ENCODE data around the gene LEP.
"Not testable (repeated sequence)": the region's sequence is repeated elsewhere in the genome, so short reads cannot be mapped to it uniquely, and the experiment has no call there.

The LEP gene

GRCh38 chr7:128270826-128271272, 29.8 kb downstream of the LEP start:
- Histone ChIP-seq H3K4me1 (ENCODE audit: control insufficient read depth, insufficient read depth, low read length) (peaks cover 16% of the 10 kb centered on the region), H3K4me3 (ENCODE audit: insufficient read depth, low read depth, low read length) (no peak overlapping the region), H3K27ac (ENCODE audit: insufficient read depth, low read depth, low read length, poor library complexity, severe bottlenecking) (no peak overlapping the region), H3K36me3 (ENCODE audit: control insufficient read depth, insufficient read depth, low read length) (no peaks in the 10 kb centered on the region), H3K9me3 (ENCODE audit: control insufficient read depth, low read length) (no peaks in the 10 kb centered on the region), H3K27me3 (ENCODE audit: control insufficient read depth, insufficient read depth, low read length, poor library complexity, severe bottlenecking) (no peaks in the 10 kb centered on the region)
- WGBS, 2 experiments = 93 to 94% methylated on average over 31 of the region's 31 CpGs

DNA sequence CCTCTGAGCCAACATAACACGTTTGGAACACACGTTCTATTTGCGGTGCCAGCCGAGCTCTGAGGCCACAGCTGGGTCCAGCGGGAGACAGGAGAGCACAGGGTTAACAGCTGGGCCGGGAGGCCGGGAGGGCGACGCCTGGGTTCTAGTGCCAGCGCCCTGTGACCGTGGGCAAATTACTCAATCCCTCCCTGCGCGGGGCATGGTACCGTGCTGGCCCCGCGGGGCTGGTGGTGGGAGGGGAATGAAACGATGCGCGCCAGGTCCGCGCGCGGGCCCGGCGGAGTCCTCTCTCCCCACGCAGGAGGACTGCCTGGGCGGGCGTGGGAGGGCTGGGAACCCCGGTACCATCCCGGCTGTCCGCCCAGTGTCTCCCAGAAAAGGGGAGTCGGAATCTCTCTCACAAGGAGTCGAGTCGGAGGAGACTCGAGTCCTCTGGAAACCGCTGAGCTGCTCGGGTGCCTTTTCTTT, 30.4 kb downstream of the LEP start:
- H3K27me3 ChIP-seq (ENCODE audit: control insufficient read depth, insufficient read depth, low read length, poor library complexity, severe bottlenecking) = no peaks in the 10 kb centered on the region
- peaks cover 16% of the 10 kb centered on the region for H3K4me1 ChIP-seq (ENCODE audit: control insufficient read depth, insufficient read depth, low read length)
- H3K9me3 ChIP-seq (ENCODE audit: control insufficient read depth, low read length) = no peaks in the 10 kb centered on the region
- 95% methylated on average over 37 of the region's 37 CpGs for WGBS, 2 experiments
- H3K36me3 ChIP-seq (ENCODE audit: control insufficient read depth, insufficient read depth, low read length) = no peaks in the 10 kb centered on the region
- H3K4me3 ChIP-seq (ENCODE audit: insufficient read depth, low read depth, low read length) = no peak overlapping the region
- H3K27ac ChIP-seq (ENCODE audit: insufficient read depth, low read depth, low read length, poor library complexity, severe bottlenecking) = no peak overlapping the region

- no peaks in the 10 kb centered on the region for H3K27me3 ChIP-seq (ENCODE audit: control insufficient read depth, insufficient read depth, low read length, poor library complexity, severe bottlenecking)
- H3K36me3 ChIP-seq (ENCODE audit: control insufficient read depth, insufficient read depth, low read length) = no peaks in the 10 kb centered on the region
- no peak overlapping the region for H3K27ac ChIP-seq (ENCODE audit: insufficient read depth, low read depth, low read length, poor library complexity, severe bottlenecking)
- peaks cover 14% of the 10 kb centered on the region for H3K4me1 ChIP-seq (ENCODE audit: control insufficient read depth, insufficient read depth, low read length)
- H3K4me3 ChIP-seq (ENCODE audit: insufficient read depth, low read depth, low read length) = no peak overlapping the region
- H3K9me3 ChIP-seq (ENCODE audit: control insufficient read depth, low read length) = no peaks in the 10 kb centered on the region
- 93 to 95% methylated on average over 30 of the region's 30 CpGs for WGBS, 2 experiments
Observed at GRCh38 chr7:128271942-128272481, 30.9 kb downstream of the LEP start.

DNA sequence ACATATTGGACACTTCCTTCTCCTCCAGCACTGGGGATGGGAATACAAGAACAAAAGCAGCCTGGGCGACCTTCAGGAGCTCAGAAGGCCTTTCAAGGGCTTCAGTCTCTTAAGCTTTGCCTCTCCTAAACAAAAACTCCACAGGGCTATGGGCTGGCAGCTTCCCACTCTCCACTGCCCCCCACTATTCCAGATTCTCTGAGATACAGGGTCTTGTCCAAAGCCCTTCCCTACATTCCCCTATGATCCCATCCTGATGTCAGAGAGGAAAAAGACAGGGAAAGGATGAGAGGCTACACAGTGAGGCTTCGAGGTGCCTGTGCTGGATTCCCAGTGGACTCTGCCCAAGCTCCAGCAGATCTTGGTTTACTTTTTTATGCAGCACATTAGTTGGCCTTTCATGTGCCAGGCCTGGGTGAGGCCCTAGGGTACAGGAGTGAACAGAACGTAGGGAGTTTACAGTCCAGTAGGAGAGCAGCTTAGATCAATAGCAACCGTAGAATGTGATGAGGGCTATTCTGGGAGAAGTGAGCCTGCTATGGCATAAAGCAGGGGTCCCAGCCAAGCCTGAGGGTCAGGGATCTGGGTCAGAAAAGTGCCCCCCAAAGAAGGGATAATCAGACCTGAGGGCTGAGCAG, 33.3 kb downstream of the LEP start:
- Histone ChIP-seq H3K36me3 (ENCODE audit: control insufficient read depth, insufficient read depth, low read length) (no peaks in the 10 kb centered on the region), H3K27me3 (ENCODE audit: control insufficient read depth, insufficient read depth, low read length, poor library complexity, severe bottlenecking) (no peaks in the 10 kb centered on the region), H3K4me3 (ENCODE audit: insufficient read depth, low read depth, low read length) (no peak overlapping the region), H3K27ac (ENCODE audit: insufficient read depth, low read depth, low read length, poor library complexity, severe bottlenecking) (no peak overlapping the region), H3K4me1 (ENCODE audit: control insufficient read depth, insufficient read depth, low read length) (peaks cover 4% of the 10 kb centered on the region), H3K9me3 (ENCODE audit: control insufficient read depth, low read length) (no peaks in the 10 kb centered on the region)
- WGBS, 2 experiments = 85 to 89% methylated on average over 4 of the region's 4 CpGs

DNA sequence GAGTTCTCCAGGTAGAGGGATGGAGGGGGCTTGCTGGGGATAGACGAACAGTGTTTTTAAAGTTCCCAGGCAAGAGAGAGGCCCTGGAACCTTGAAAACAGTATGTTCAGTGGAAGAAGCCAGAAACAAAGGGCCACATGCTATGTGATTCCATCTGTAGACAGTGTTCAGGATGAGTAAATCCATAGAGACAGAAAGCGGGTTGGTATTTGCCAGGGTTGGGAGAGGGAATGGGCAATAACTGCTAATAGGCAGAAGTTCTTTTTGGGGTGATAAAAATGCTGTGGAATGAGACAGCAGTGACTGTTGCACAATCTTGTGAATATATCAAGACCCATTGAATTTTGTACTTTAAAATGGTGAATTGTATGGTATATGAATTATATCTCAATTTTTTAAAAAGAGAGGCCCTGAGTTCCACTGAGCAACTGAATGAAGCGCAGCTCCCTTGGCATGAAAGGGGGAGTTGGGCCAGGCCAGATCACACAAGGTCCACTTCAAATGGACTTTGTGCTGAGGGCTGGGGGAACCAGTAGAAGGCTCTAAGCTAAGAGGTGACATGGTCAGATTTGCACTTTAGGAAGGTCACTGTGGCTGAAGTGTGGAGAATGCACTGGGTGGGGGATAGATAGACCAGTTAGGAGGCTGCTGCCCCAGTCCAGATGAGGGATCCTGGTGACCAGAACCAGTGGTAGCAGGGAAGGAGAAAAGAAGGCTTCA, 34.0 kb downstream of the LEP start:
- Histone ChIP-seq H3K36me3 (ENCODE audit: control insufficient read depth, insufficient read depth, low read length) (no peaks in the 10 kb centered on the region), H3K4me3 (ENCODE audit: insufficient read depth, low read depth, low read length) (no peak overlapping the region), H3K4me1 (ENCODE audit: control insufficient read depth, insufficient read depth, low read length) (peaks cover 4% of the 10 kb centered on the region), H3K9me3 (ENCODE audit: control insufficient read depth, low read length) (no peaks in the 10 kb centered on the region), H3K27ac (ENCODE audit: insufficient read depth, low read depth, low read length, poor library complexity, severe bottlenecking) (no peak overlapping the region), H3K27me3 (ENCODE audit: control insufficient read depth, insufficient read depth, low read length, poor library complexity, severe bottlenecking) (no peaks in the 10 kb centered on the region)
- 64 to 65% methylated on average over 3 of the region's 3 CpGs for WGBS, 2 experiments

GRCh38 chr7:128275681-128276080, 34.6 kb downstream of the LEP start:
- peaks cover 4% of the 10 kb centered on the region for H3K4me1 ChIP-seq (ENCODE audit: control insufficient read depth, insufficient read depth, low read length)
- 91 to 94% methylated on average over 4 of the region's 4 CpGs for WGBS, 2 experiments

GRCh38 chr7:128278366-128278765, 37.3 kb downstream of the LEP start:
- Histone ChIP-seq H3K36me3 (ENCODE audit: control insufficient read depth, insufficient read depth, low read length) (no peaks in the 10 kb centered on the region), H3K9me3 (ENCODE audit: control insufficient read depth, low read length) (no peaks in the 10 kb centered on the region), H3K27me3 (ENCODE audit: control insufficient read depth, insufficient read depth, low read length, poor library complexity, severe bottlenecking) (no peaks in the 10 kb centered on the region), H3K4me3 (ENCODE audit: insufficient read depth, low read depth, low read length) (no peak overlapping the region), H3K27ac (ENCODE audit: insufficient read depth, low read depth, low read length, poor library complexity, severe bottlenecking) (no peak overlapping the region), H3K4me1 (ENCODE audit: control insufficient read depth, insufficient read depth, low read length) (peaks cover 4% of the 10 kb centered on the region)
- 95 to 100% methylated on average over 1 of the region's 1 CpG for WGBS, 2 experiments

More at GRCh38 chr7:128275681-128276080, 34.6 kb downstream of the LEP start:
- no peaks in the 10 kb centered on the region for H3K9me3 ChIP-seq (ENCODE audit: control insufficient read depth, low read length)
- H3K36me3 ChIP-seq (ENCODE audit: control insufficient read depth, insufficient read depth, low read length) = no peaks in the 10 kb centered on the region
- no peak overlapping the region for H3K27ac ChIP-seq (ENCODE audit: insufficient read depth, low read depth, low read length, poor library complexity, severe bottlenecking)
- no peak overlapping the region for H3K4me3 ChIP-seq (ENCODE audit: insufficient read depth, low read depth, low read length)
- H3K27me3 ChIP-seq (ENCODE audit: control insufficient read depth, insufficient read depth, low read length, poor library complexity, severe bottlenecking) = no peaks in the 10 kb centered on the region

DNA sequence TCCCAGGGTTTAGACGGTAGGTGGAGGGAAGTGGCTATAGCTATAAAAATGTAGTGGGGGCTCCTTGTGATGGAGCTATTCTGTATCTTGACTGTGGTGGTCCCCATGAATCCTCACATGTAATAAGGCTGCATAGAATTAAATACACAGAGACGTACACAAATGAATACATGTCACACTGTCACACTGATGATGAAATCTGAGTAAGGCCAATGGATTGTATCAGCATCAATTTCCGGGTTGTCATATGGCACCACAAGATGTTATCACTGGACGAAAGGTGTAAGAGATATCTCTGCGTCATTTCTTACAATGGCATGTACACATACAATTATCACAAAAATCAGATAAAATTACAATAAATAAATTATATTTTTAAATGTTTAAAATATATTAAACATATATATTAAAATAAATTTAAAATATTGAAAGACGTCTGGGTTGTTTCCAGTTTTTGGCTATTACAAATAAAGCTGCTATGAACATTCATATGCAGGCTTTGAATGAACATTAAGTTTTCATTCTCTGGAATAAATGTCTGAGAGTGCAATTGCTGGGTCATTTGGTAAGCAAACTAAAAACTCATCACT, 38.1 kb downstream of the LEP start:
- H3K4me3 ChIP-seq (ENCODE audit: insufficient read depth, low read depth, low read length) = no peak overlapping the region
- H3K27me3 ChIP-seq (ENCODE audit: control insufficient read depth, insufficient read depth, low read length, poor library complexity, severe bottlenecking) = no peaks in the 10 kb centered on the region
- H3K4me1 ChIP-seq (ENCODE audit: control insufficient read depth, insufficient read depth, low read length) = peaks cover 4% of the 10 kb centered on the region
- H3K9me3 ChIP-seq (ENCODE audit: control insufficient read depth, low read length) = no peaks in the 10 kb centered on the region
- no peaks in the 10 kb centered on the region for H3K36me3 ChIP-seq (ENCODE audit: control insufficient read depth, insufficient read depth, low read length)
- 90 to 97% methylated on average over 5 to 6 of the region's 6 CpGs for WGBS, 2 experiments
- no peak overlapping the region for H3K27ac ChIP-seq (ENCODE audit: insufficient read depth, low read depth, low read length, poor library complexity, severe bottlenecking)

DNA sequence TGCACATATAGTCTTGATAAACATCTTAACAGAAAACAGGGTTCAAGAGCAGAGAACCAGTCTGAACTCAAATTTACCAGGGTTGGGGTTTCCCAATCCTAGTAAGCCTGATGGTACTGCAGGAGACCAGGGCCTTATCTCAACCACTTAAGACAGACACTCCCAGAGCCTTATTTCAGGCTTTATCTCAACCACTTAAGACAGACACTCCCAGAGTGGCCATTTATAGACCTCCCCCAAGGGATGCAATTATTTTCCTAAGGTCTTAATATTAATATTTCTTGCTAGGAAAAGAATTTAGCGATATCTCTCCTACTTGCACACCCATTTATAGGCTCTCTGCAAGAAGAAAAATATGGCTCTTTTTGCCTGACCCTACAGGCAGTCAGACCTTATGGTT, 39.4 kb downstream of the LEP start:
- 82 to 100% methylated on average over 1 of the region's 1 CpG for WGBS, 2 experiments
- not testable (repeated sequence) for H3K4me1 ChIP-seq (ENCODE audit: control insufficient read depth, insufficient read depth, low read length); H3K36me3 ChIP-seq (ENCODE audit: control insufficient read depth, insufficient read depth, low read length); H3K4me3 ChIP-seq (ENCODE audit: insufficient read depth, low read depth, low read length); H3K9me3 ChIP-seq (ENCODE audit: control insufficient read depth, low read length); H3K27me3 ChIP-seq (ENCODE audit: control insufficient read depth, insufficient read depth, low read length, poor library complexity, severe bottlenecking); H3K27ac ChIP-seq (ENCODE audit: insufficient read depth, low read depth, low read length, poor library complexity, severe bottlenecking)

Data from ectodermal cell (in vitro differentiated cells).